Neural cell (in vitro differentiated cells): ENCODE data around the gene NUP98. TPM values are rescaled to one million over a fixed set of nuclear protein-coding genes. Genes with fewer than 3 reads are reported as not detected.
A peak's percentile ranks its signal among the peaks of the same experiment; 100 is the strongest.

ENCODE experiments used
- H2AFZ ChIP-seq: fragments of 200-600, 300-800 bp; sonication (generic), shearing (Covaris generic); 2 replicates; pipeline ENCODE4 v1.6.0; 2014; ENCODE audit warnings: low read depth, mild to moderate bottlenecking, antibody characterized with exemption, low read length, moderate library complexity
- H3F3A ChIP-seq: fragments of 200-600 bp; shearing (Covaris generic); 2 replicates; pipeline ENCODE4 v1.6.1; 2016; ENCODE audit warnings: mild to moderate bottlenecking, moderate library complexity, mixed read lengths, antibody characterized with exemption, low read length; ENCODE audit not compliant: insufficient read depth, poor library complexity, severe bottlenecking
- H3K27ac ChIP-seq: fragments of 200-600, 300-800 bp; sonication (generic), shearing (Covaris generic); 2 replicates; pipeline ENCODE4 v1.5.1; 2014; ENCODE audit warnings: mild to moderate bottlenecking, low read length, moderate library complexity
- H3K27me3 ChIP-seq: fragments of 300-800, 200-600 bp; sonication (generic), shearing (Covaris generic); 2 replicates; pipeline ENCODE4 v1.6.0; 2014; ENCODE audit warnings: mild to moderate bottlenecking, low read depth, low read length, moderate library complexity; ENCODE audit not compliant: insufficient read depth
- H3K36me3 ChIP-seq: fragments of 300-800, 200-600 bp; sonication (generic), shearing (Covaris generic); 2 replicates; pipeline ENCODE4 v1.5.1; 2014; ENCODE audit warnings: mild to moderate bottlenecking, antibody characterized with exemption, low read length, moderate library complexity; ENCODE audit not compliant: insufficient read depth
- H3K4me2 ChIP-seq: fragments of 300-800, 200-600 bp; sonication (generic), shearing (Covaris generic); 2 replicates; pipeline ENCODE4 v1.6.0; 2014; ENCODE audit warnings: mild to moderate bottlenecking, low read length
- H3K4me3 ChIP-seq: fragments of 300-800, 200-600 bp; sonication (generic), shearing (Covaris generic); 2 replicates; pipeline ENCODE4 v1.5.1; 2014; ENCODE audit warnings: mild to moderate bottlenecking, low read length, moderate library complexity
- H3K79me2 ChIP-seq: fragments of 200-600 bp; shearing (Covaris generic); replicated peaks from 2 replicates; pipeline ENCODE4 v1.6.0; 2014; ENCODE audit warnings: mild to moderate bottlenecking, low read length, moderate library complexity; ENCODE audit not compliant: insufficient read depth
- H3K9ac ChIP-seq: fragments of 300-800, 200-600 bp; sonication (generic), shearing (Covaris generic); 2 replicates; pipeline ENCODE4 v1.6.1; 2016; ENCODE audit warnings: mild to moderate bottlenecking, low read length, mixed read lengths
- H3K9me2 ChIP-seq: fragments of 200-600 bp; shearing (Covaris generic); 2 replicates; pipeline ENCODE4 v1.6.1; 2016; ENCODE audit warnings: mild to moderate bottlenecking, low read length, mixed read lengths; ENCODE audit not compliant: insufficient read depth
- H3K9me3 ChIP-seq: fragments of 200-600, 300-800 bp; sonication (generic), shearing (Covaris generic); 2 replicates; pipeline ENCODE4 v1.6.1; 2016; ENCODE audit warnings: mild to moderate bottlenecking, mixed run types, low read length, moderate library complexity, mixed read lengths
- H4K20me1 ChIP-seq: fragments of 200-600 bp; shearing (Covaris generic); 2 replicates; pipeline ENCODE4 v1.6.1; 2016; ENCODE audit warnings: mild to moderate bottlenecking, mixed run types; ENCODE audit not compliant: insufficient read depth
- CTCF ChIP-seq: fragments of 450-650 bp; IDR thresholded peaks from 2 replicates; pipeline ENCODE4 v1.5.1; 2014; ENCODE audit warnings: antibody characterized with exemption, mild to moderate bottlenecking, moderate library complexity; ENCODE audit not compliant: poor library complexity, severe bottlenecking
- EP300 ChIP-seq: fragments of 450-650 bp; conservative IDR thresholded peaks from 2 replicates; pipeline ENCODE4 v1.6.1; 2014; ENCODE audit warnings: antibody characterized with exemption, mild to moderate bottlenecking, moderate library complexity; ENCODE audit not compliant: poor library complexity, severe bottlenecking
- EZH2 ChIP-seq: fragments of 200-600, 300-800 bp; shearing (Covaris generic), sonication (generic); IDR thresholded peaks from 2 replicates; pipeline ENCODE4 v1.6.1; 2014; ENCODE audit warnings: antibody characterized with exemption, low read length, borderline replicate concordance, mild to moderate bottlenecking; ENCODE audit not compliant: insufficient read depth, poor library complexity, severe bottlenecking
- MXI1 ChIP-seq: fragments of 450-650 bp; conservative IDR thresholded peaks from 2 replicates; pipeline ENCODE4 v1.6.1; 2014; ENCODE audit warnings: antibody characterized with exemption, mild to moderate bottlenecking; ENCODE audit not compliant: poor library complexity, severe bottlenecking
- POLR2AphosphoS5 ChIP-seq: IDR thresholded peaks from 2 replicates; pipeline ENCODE4 v1.6.1; 2012
- RAD21 ChIP-seq: fragments of 450-650 bp; conservative IDR thresholded peaks from 2 replicates; pipeline ENCODE4 v1.6.1; 2014; ENCODE audit warnings: antibody characterized with exemption, mild to moderate bottlenecking, moderate library complexity
- SMC3 ChIP-seq: fragments of 450-650 bp; conservative IDR thresholded peaks from 2 replicates; pipeline ENCODE4 v1.6.1; 2014; ENCODE audit warnings: antibody characterized with exemption, mild to moderate bottlenecking, moderate library complexity; ENCODE audit not compliant: poor library complexity
- TAF1 ChIP-seq: IDR thresholded peaks from 2 replicates; pipeline ENCODE4 v1.6.1; 2012; ENCODE audit warnings: low read depth
- polyA plus RNA-seq: library from polyadenylated mRNA; depleted of rRNA; stranded (reverse); fragments of >200 nt; gene quantifications from 2 replicates; pipeline ENCODE4 v1.2.3, GENCODE V29; 2014
- TF ChIP-seq, protein P1 (sequence below): IDR thresholded peaks from 2 replicates; pipeline ENCODE4 v1.6.1; 2012; ENCODE audit warnings: borderline replicate concordance

NUP98 gene
- polyA plus RNA-seq, 1 donor from 2014 or later = 28.9 TPM

DNA sequence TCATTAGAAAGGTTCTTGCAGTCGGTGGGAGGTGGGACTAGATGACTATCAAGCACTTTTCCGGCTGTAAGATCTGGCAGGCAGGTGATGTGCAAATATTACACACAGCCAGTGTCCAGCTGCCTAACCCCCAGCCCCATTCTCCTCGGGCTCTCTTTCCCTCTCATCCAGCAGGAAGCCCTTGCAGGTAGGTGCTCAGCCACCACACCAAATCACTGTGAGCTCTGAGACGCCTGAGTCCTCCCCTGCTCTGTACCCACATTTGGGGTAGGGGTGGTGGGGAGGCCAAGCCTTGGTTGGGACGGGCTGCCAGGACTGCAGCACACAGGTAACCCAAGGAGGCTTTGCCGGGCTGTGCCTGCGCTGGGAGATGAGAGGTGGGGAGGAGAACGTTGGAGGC, 156.2 kb downstream of the NUP98 start:
- Histone ChIP-seq H3K4me3 (peak overlapping the region; percentile 71), H3K27me3 (peaks cover 18% of the 10 kb centered on the region), H3K79me2 (no peaks in the 10 kb centered on the region), H3K9me2 (no peaks in the 10 kb centered on the region), H3F3A (no peaks in the 10 kb centered on the region), H2AFZ (no peak overlapping the region), H3K36me3 (no peaks in the 10 kb centered on the region), H3K9ac (no peak overlapping the region), H3K9me3 (no peaks in the 10 kb centered on the region), H4K20me1 (no peaks in the 10 kb centered on the region), H3K4me2 (no peak overlapping the region), H3K27ac (no peak overlapping the region)
- no peak for TF ChIP-seq TAF1
- no peak for TF ChIP-seq SMC3
- TF ChIP-seq EP300 = no peak
- TF ChIP-seq POLR2AphosphoS5 = no peak
- no peak for TF ChIP-seq RAD21
- TF ChIP-seq CTCF = no peak

- Histone ChIP-seq H3K27ac (no peak overlapping the region), H3K9ac (no peak overlapping the region), H3K27me3 (peaks cover 18% of the 10 kb centered on the region), H3K79me2 (no peaks in the 10 kb centered on the region), H2AFZ (no peak overlapping the region), H3K36me3 (no peaks in the 10 kb centered on the region), H4K20me1 (no peaks in the 10 kb centered on the region), H3K9me2 (no peaks in the 10 kb centered on the region), H3F3A (no peaks in the 10 kb centered on the region), H3K4me3 (no peak overlapping the region), H3K9me3 (no peaks in the 10 kb centered on the region), H3K4me2 (no peak overlapping the region)
- no peak for TF ChIP-seq EP300
- TF ChIP-seq TAF1 = no peak
- no peak for TF ChIP-seq RAD21
- TF ChIP-seq POLR2AphosphoS5 = no peak
- TF ChIP-seq, protein P1, sequence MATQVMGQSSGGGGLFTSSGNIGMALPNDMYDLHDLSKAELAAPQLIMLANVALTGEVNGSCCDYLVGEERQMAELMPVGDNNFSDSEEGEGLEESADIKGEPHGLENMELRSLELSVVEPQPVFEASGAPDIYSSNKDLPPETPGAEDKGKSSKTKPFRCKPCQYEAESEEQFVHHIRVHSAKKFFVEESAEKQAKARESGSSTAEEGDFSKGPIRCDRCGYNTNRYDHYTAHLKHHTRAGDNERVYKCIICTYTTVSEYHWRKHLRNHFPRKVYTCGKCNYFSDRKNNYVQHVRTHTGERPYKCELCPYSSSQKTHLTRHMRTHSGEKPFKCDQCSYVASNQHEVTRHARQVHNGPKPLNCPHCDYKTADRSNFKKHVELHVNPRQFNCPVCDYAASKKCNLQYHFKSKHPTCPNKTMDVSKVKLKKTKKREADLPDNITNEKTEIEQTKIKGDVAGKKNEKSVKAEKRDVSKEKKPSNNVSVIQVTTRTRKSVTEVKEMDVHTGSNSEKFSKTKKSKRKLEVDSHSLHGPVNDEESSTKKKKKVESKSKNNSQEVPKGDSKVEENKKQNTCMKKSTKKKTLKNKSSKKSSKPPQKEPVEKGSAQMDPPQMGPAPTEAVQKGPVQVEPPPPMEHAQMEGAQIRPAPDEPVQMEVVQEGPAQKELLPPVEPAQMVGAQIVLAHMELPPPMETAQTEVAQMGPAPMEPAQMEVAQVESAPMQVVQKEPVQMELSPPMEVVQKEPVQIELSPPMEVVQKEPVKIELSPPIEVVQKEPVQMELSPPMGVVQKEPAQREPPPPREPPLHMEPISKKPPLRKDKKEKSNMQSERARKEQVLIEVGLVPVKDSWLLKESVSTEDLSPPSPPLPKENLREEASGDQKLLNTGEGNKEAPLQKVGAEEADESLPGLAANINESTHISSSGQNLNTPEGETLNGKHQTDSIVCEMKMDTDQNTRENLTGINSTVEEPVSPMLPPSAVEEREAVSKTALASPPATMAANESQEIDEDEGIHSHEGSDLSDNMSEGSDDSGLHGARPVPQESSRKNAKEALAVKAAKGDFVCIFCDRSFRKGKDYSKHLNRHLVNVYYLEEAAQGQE = no peak
- TF ChIP-seq SMC3 = no peak
- TF ChIP-seq MXI1 = no peak
- TF ChIP-seq EZH2 = no peak
Observed at GRCh38 chr11:3639841-3640240, 157.5 kb downstream of the NUP98 start.

GRCh38 chr11:3638513-3638912, 158.8 kb downstream of the NUP98 start:
- Histone ChIP-seq H3K9me3 (no peaks in the 10 kb centered on the region), H2AFZ (no peak overlapping the region), H3K9ac (no peak overlapping the region), H3F3A (no peaks in the 10 kb centered on the region), H3K4me2 (no peak overlapping the region), H3K27ac (no peak overlapping the region), H4K20me1 (no peaks in the 10 kb centered on the region), H3K9me2 (no peaks in the 10 kb centered on the region), H3K36me3 (no peaks in the 10 kb centered on the region), H3K27me3 (peaks cover 18% of the 10 kb centered on the region), H3K4me3 (no peak overlapping the region), H3K79me2 (no peaks in the 10 kb centered on the region)
- TF ChIP-seq POLR2AphosphoS5 (no peak), MXI1 (no peak), RAD21 (no peak), CTCF (no peak), TAF1 (no peak), SMC3 (no peak), EP300 (no peak), EZH2 (no peak)
